ENCODE measurements around the gene MAPRE3.
"Not testable (repeated sequence)": the region's sequence is repeated elsewhere in the genome, so short reads cannot be mapped to it uniquely, and the experiment has no call there.

The MAPRE3 gene

GRCh38 chr2:27073782-27074181 is 103.3 kb downstream of the MAPRE3 start:
- no peak for DNase-seq

GRCh38 chr2:27074738-27075565 is 104.5 kb downstream of the MAPRE3 start:
- peak; percentile 45 for DNase-seq

DNA sequence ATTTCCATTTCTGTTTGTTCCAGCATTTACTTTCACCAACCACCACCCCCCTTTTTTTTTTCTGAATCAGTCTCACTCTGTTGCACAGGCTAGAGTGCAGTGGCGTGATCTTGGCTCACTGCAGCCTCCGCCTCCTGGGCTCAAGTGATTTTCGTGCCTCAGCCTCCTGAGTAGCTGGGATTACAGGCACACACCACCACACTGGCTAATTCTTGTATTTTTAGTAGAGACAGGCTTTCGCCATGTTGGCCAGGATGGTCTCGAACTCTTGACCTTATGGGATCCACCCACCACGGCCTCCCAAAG is 105.1 kb downstream of the MAPRE3 start:
- not testable (repeated sequence) for DNase-seq

GRCh38 chr2:27076323-27076722 is 105.9 kb downstream of the MAPRE3 start:
- no peak for DNase-seq

Measured in activated CD4-positive, alpha-beta T cell treated with anti-CD3 and anti-CD28 coated beads, Interleukin-2, amount 50 U/mL, for 48 hours (primary cell).